ENCODE data around the gene HMG20B.

GRCh38 chr19:3551792-3552095 is 21.0 kb upstream of the HMG20B start:
- TF ChIP-seq ARNTL (CRISPR knock-in tag; IDR thresholded peaks at IDR 0.05; ENCODE audit: borderline replicate concordance, low read depth) = no peak
- TF ChIP-seq, protein P1, sequence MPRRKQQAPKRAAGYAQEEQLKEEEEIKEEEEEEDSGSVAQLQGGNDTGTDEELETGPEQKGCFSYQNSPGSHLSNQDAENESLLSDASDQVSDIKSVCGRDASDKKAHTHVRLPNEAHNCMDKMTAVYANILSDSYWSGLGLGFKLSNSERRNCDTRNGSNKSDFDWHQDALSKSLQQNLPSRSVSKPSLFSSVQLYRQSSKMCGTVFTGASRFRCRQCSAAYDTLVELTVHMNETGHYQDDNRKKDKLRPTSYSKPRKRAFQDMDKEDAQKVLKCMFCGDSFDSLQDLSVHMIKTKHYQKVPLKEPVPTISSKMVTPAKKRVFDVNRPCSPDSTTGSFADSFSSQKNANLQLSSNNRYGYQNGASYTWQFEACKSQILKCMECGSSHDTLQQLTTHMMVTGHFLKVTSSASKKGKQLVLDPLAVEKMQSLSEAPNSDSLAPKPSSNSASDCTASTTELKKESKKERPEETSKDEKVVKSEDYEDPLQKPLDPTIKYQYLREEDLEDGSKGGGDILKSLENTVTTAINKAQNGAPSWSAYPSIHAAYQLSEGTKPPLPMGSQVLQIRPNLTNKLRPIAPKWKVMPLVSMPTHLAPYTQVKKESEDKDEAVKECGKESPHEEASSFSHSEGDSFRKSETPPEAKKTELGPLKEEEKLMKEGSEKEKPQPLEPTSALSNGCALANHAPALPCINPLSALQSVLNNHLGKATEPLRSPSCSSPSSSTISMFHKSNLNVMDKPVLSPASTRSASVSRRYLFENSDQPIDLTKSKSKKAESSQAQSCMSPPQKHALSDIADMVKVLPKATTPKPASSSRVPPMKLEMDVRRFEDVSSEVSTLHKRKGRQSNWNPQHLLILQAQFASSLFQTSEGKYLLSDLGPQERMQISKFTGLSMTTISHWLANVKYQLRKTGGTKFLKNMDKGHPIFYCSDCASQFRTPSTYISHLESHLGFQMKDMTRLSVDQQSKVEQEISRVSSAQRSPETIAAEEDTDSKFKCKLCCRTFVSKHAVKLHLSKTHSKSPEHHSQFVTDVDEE (CRISPR knock-in tag; IDR thresholded peaks at IDR 0.05) = no peak
- TF ChIP-seq ZFP3 (CRISPR knock-in tag; IDR thresholded peaks at IDR 0.05) = no peak
- TF ChIP-seq, protein P2, sequence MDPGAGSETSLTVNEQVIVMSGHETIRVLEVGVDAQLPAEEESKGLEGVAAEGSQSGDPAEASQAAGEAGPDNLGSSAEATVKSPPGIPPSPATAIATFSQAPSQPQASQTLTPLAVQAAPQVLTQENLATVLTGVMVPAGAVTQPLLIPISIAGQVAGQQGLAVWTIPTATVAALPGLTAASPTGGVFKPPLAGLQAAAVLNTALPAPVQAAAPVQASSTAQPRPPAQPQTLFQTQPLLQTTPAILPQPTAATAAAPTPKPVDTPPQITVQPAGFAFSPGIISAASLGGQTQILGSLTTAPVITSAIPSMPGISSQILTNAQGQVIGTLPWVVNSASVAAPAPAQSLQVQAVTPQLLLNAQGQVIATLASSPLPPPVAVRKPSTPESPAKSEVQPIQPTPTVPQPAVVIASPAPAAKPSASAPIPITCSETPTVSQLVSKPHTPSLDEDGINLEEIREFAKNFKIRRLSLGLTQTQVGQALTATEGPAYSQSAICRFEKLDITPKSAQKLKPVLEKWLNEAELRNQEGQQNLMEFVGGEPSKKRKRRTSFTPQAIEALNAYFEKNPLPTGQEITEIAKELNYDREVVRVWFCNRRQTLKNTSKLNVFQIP (CRISPR knock-in tag; IDR thresholded peaks at IDR 0.05; ENCODE audit: borderline replicate concordance, low read depth) = no peak
- no peak for TF ChIP-seq ZFP30 (CRISPR knock-in tag; IDR thresholded peaks at IDR 0.05)

All from SK-N-SH treated with all-trans-retinoic acid at 6 μM for 48 hours (cell line).